ENCODE measurements around the gene FILIP1. TPM values are rescaled to one million over a fixed set of nuclear protein-coding genes. Genes with fewer than 3 reads are reported as not detected.

FILIP1 gene
- total RNA-seq, 1 donor from 2014 or later, result 0.69 TPM

- H3K27ac Mint-ChIP-seq (ENCODE audit: unreplicated experiment), result no peak overlapping the region
- H3K4me1 Mint-ChIP-seq (ENCODE audit: low read depth, unreplicated experiment), result peaks cover 3% of the 10 kb centered on the region
- H3K36me3 Mint-ChIP-seq (ENCODE audit: unreplicated experiment), result no peaks in the 10 kb centered on the region
- DNase-seq, result no peak
- TF ChIP-seq, protein P1, sequence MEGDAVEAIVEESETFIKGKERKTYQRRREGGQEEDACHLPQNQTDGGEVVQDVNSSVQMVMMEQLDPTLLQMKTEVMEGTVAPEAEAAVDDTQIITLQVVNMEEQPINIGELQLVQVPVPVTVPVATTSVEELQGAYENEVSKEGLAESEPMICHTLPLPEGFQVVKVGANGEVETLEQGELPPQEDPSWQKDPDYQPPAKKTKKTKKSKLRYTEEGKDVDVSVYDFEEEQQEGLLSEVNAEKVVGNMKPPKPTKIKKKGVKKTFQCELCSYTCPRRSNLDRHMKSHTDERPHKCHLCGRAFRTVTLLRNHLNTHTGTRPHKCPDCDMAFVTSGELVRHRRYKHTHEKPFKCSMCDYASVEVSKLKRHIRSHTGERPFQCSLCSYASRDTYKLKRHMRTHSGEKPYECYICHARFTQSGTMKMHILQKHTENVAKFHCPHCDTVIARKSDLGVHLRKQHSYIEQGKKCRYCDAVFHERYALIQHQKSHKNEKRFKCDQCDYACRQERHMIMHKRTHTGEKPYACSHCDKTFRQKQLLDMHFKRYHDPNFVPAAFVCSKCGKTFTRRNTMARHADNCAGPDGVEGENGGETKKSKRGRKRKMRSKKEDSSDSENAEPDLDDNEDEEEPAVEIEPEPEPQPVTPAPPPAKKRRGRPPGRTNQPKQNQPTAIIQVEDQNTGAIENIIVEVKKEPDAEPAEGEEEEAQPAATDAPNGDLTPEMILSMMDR (IDR thresholded peaks at IDR 0.05; ENCODE audit: partially characterized antibody, unreplicated experiment), result no peak
- no peaks in the 10 kb centered on the region for H3K27me3 Mint-ChIP-seq (ENCODE audit: unreplicated experiment)
- H3K4me3 Mint-ChIP-seq (ENCODE audit: unreplicated experiment), result peak overlapping the region; percentile 80
- H3K9me3 Mint-ChIP-seq (ENCODE audit: unreplicated experiment), result no peaks in the 10 kb centered on the region
Observed at GRCh38 chr6:75350156-75350555, 143.4 kb downstream of the FILIP1 start.

DNA sequence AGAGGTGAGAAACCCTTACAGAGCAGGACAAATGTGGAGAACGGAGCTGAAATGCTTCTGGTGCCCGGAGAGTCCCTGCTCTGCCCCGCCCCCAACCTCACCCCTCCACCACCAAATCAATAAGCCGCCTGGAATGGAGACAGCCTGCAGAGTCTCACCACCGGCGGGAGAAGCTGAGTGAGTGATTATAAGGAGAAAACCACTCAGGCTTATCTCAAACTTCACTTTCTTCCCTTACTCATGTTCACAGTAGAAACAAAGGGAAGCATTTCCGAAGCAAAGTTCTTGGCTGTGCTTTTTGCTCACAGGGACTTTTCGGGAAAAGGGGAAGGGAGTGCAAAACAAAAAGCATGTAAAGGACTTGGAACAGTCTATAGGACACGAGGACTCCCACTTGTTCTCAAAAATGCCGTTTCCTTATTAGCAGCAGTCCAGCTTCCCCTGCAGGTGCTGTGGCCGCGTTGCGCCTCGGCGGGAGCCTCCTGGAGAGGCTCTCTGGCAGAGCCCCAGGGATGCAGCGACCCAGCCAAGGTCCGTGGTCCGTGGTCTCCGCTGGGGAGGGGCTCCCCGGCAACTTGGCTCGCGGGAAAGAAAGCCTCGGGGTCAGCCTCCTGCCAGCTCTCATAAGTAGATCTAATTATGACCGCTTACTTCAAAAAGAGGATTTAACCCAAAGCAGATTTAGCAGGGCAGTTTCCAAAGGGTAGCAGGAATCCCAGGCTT is 144.2 kb downstream of the FILIP1 start:
- Mint-ChIP-seq H3K27ac (ENCODE audit: unreplicated experiment) (no peak overlapping the region), H3K27me3 (ENCODE audit: unreplicated experiment) (no peaks in the 10 kb centered on the region), H3K4me1 (ENCODE audit: low read depth, unreplicated experiment) (peaks cover 3% of the 10 kb centered on the region), H3K9me3 (ENCODE audit: unreplicated experiment) (no peaks in the 10 kb centered on the region), H3K36me3 (ENCODE audit: unreplicated experiment) (no peaks in the 10 kb centered on the region), H3K4me3 (ENCODE audit: unreplicated experiment) (peak overlapping the region; percentile 80)
- DNase-seq, result peak; percentile 76
- TF ChIP-seq, protein P1 (IDR thresholded peaks at IDR 0.05; ENCODE audit: partially characterized antibody, unreplicated experiment), result no peak

- no peak for DNase-seq
- Mint-ChIP-seq H3K4me1 (ENCODE audit: low read depth, unreplicated experiment) (peaks cover 3% of the 10 kb centered on the region), H3K9me3 (ENCODE audit: unreplicated experiment) (no peaks in the 10 kb centered on the region), H3K4me3 (ENCODE audit: unreplicated experiment) (peak overlapping the region; percentile 80), H3K27ac (ENCODE audit: unreplicated experiment) (peak overlapping the region; percentile 4), H3K36me3 (ENCODE audit: unreplicated experiment) (no peaks in the 10 kb centered on the region), H3K27me3 (ENCODE audit: unreplicated experiment) (no peaks in the 10 kb centered on the region)
- TF ChIP-seq, protein P1 (IDR thresholded peaks at IDR 0.05; ENCODE audit: partially characterized antibody, unreplicated experiment), result no peak
Observed at GRCh38 chr6:75348882-75349261, 144.7 kb downstream of the FILIP1 start.

GRCh38 chr6:75347898-75348610 is 145.5 kb downstream of the FILIP1 start:
- Mint-ChIP-seq H3K27ac (ENCODE audit: unreplicated experiment) (no peak overlapping the region), H3K27me3 (ENCODE audit: unreplicated experiment) (no peaks in the 10 kb centered on the region), H3K9me3 (ENCODE audit: unreplicated experiment) (no peaks in the 10 kb centered on the region), H3K36me3 (ENCODE audit: unreplicated experiment) (no peaks in the 10 kb centered on the region), H3K4me3 (ENCODE audit: unreplicated experiment) (no peak overlapping the region), H3K4me1 (ENCODE audit: low read depth, unreplicated experiment) (peaks cover 3% of the 10 kb centered on the region)
- DNase-seq, result no peak
- TF ChIP-seq, protein P1 (IDR thresholded peaks at IDR 0.05; ENCODE audit: partially characterized antibody, unreplicated experiment), result no peak

GRCh38 chr6:75345413-75345812 is 148.2 kb downstream of the FILIP1 start:
- H3K36me3 Mint-ChIP-seq (ENCODE audit: unreplicated experiment), result no peaks in the 10 kb centered on the region
- no peak overlapping the region for H3K27ac Mint-ChIP-seq (ENCODE audit: unreplicated experiment)
- H3K4me1 Mint-ChIP-seq (ENCODE audit: low read depth, unreplicated experiment), result peaks cover 3% of the 10 kb centered on the region
- no peak for DNase-seq
- TF ChIP-seq, protein P1 (IDR thresholded peaks at IDR 0.05; ENCODE audit: partially characterized antibody, unreplicated experiment), result no peak
- H3K4me3 Mint-ChIP-seq (ENCODE audit: unreplicated experiment), result no peak overlapping the region
- H3K9me3 Mint-ChIP-seq (ENCODE audit: unreplicated experiment), result no peaks in the 10 kb centered on the region
- H3K27me3 Mint-ChIP-seq (ENCODE audit: unreplicated experiment), result no peaks in the 10 kb centered on the region

Measured in glutamatergic neuron (in vitro differentiated cells).